ENCODE results near the gene ABCC4.

Gene ABCC4

DNA sequence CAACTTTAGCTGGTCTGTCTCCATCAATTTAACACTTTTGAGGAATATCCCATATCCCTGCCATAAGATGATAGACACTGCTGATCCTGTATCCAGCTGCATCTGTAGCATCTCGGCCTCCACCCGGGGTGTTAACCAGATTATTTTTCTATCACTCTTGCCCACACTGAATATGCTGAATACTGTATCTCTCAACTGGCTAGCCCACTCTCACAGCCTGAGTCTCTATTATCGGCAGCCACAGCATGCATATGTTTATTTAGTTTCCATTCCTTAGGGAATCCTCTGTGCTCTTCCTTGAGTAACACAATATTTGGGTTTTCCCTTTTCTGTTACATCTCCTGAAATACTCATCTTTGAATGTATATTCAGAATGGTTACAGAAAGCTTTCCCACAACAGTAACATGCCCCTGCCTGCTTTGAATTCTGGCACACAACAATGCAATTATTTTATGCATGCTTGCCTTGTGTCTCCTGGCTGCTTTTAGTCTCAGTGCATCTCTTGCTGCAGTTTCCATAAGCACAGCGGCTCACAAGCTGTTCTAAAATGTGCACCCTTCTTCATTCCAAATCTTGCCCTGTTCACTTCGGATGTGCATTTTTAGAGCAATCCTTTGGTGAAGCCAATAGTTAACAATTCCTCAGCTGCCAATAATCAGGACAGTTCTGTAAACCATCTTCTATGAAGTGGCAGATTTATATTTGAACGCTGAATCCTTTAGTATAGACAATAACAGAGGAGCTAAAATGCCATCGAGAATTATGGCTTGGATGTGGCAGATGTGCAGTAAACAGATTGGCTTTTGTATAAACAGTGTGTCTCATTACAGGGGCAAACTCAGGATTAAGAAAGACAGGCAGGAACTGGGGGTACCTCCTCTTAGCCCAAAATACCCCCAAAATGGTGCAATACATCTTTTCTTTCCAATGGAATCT is 327.0 kb downstream of the ABCC4 start:
- DNase-seq, result no peak

DNA sequence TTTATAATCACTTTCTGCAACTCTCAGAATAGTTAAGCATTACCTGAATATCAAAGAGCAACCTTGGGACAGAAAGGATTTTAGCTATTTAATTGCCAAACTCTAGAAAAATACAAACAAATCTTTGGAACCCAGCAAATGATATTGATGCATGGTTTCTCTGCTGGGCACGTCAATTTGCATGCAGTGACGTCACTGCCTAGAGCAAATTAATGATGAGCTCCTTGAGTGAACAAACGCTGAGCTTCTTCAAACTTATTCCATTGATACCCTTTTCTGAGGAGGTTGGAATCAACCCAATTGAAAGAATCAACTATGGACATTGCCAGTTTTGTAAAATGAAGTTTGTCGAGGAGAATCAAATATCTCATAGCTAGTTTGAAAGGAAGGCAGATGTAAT is 329.0 kb downstream of the ABCC4 start:
- DNase-seq, result no peak

All from activated T-cell treated with anti-CD3 and anti-CD28 coated beads for 4 hours (primary cell).